Left forelimb (tissue), 1 donor: ENCODE results near the gene DNAH8.
"Not testable (repeated sequence)": the region's sequence is repeated elsewhere in the genome, so short reads cannot be mapped to it uniquely, and the experiment has no call there.

Experiments used
- DNase-seq: peaks from one replicate; pipeline ENCODE4 v3.0.0-alpha.2; 2018; ENCODE audit warnings: low spot score

The DNAH8 gene

DNA sequence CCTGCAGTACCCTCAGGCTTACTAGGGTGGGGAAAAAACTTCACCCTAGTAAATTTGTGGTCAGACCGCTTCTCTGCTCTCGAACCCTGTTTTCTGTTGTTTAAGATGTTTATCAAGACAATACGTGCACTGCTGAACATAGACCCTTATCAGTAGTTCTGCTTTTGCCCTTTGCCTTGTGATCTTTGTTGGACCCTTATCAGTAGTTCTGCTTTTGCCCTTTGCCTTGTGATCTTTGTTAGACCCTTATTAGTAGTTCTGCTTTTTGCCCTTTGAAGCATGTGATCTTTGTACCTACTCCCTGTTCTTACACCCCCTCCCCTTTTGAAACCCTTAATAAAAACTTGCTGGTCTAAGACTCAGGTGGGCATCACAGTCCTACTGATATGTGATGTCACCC, 15.4 kb upstream of the DNAH8 start:
- not testable (repeated sequence) for DNase-seq

GRCh38 chr6:38701551-38701950, 13.6 kb upstream of the DNAH8 start:
- no peak for DNase-seq

DNA sequence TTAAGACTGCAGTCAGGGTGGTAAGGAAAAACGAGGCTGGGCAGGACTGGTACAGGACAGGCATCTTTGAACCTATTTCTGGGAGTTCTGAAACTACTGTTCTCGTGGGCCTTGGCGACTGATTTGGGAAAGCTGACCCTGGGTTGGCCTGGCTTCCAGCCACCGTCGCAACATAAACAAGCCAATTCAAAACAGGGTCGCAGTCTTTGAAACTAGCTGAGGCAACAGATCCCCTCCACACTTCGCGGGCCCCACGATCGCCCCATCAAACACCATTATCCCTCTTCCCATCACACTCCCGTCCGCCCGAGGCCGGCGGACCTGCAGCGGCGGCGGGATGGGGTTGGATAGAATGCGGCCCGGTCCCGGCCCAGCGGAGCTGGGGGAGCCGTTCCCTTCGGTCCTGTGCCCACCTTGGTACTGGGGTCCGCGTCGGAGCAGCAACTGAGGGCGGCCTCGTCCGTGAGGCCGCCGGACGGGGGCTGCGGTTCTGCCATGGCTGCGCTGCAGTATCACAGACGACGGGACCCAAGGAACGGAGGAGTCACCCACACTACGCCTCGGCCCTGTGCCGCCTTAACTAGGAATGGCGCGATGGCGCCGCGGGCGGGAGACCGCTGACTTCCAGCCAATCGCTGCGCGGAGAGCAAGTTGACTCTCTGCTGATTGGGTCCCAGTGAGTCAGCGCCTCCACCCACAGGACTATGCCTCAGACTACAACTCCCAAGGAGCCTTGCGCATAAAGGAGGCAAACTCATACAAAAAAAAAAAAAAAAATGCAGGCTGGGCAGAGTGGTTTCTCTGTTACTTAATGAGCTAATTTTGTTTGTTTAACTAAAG, 12.3 kb upstream of the DNAH8 start, which contains the start of gene GLO1:
GLO1 (minus strand) TSS at position 588 of the 840 bp plus-strand sequence; CDS start at position 497, 91 bp downstream.
- DNase-seq: peak; percentile 96

DNA sequence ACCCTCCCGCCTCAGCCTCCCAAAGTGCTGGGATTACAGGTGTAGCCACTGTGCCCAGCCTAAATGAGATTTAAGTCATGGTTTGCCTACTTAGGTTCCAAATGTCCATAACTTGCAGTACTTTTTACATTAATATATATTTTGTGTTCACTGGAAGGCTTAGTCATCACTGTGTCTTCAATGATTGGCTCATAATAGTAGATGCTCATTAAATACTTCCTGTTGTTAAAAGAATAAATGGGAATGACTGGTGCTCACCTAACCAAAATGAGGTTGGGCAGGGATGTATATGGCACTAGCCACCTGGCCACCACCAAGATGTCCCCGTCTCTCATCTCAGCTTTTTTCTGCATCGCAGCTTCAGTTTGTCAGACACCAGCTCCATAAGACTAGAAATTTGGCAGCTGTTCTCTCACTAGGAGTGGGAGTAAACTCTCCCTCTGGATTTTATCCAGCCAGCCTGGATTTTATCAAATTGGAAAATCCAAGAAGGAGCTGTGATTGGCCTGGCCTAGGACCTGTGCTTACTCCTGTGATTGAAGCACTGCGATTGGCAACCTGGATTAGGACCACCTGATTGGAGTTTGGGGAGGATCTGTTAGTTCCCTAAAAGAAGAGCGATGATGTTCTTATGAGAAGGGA, 11.0 kb upstream of the DNAH8 start:
- no peak for DNase-seq

DNA sequence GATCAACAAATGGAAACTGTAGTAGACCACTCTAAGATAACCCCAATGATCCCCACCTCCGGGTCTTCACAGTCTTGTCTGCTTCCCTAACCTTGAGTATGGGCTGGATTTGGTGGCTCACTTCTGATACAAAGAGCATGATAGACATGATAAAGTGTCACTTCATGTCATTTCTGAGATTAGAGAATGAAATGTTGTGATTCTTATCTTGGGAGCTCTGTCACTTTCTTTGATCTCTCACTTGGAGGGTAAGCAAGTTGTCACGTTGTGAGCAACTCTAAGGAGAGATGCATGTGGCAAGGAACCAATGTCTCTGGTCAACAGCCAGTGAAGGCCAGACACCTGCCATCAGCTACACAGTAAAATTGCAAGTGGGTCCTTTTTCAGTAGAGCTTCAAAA, 9.2 kb upstream of the DNAH8 start:
- DNase-seq: no peak

GRCh38 chr6:38708496-38708895, 6.6 kb upstream of the DNAH8 start:
- DNase-seq: no peak

DNA sequence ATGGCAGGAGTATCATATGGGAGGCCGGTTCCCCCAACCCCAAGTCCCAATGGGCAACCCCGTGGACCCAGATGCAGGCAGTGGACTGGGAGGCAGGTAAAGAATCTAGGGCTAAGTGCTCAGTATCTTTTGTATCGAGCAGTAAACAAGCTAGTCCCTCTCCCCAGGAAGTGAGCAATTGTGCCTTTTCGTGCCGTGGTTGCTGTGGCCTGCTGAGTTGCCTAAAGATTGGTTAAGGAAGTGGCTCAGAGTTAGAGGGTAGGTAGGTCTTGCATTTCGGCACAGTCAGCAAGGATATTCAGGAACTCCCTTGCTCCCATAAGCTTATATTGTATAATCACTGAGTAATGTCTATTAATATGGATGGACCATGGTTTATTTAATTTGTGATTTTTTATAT, 1.3 kb upstream of the DNAH8 start:
- DNase-seq: no peak

- no peak for DNase-seq
Observed at GRCh38 chr6:38714239-38715015, 684 bp upstream of the DNAH8 start.

- DNase-seq: no peak
Observed at GRCh38 chr6:38716825-38717224, 1.7 kb downstream of the DNAH8 start.

DNA sequence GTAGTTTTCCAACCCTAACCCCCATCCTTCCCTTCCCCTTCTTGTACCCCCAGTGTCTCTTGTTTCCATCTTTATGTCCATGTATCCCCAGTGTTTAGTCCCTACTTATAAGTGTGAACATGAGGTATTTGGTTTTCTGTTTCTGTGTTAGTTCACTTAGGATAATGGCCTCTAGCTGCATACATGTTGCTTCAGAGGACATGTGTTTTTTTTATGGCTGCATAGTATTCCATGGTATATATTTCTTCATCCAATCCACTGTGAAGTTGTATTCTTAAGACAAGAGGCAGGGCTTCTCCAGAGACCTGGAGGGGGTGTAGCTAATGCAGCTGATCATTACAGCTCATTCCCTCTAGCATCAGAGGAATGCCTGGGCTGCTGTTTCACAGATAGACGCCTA, 4.2 kb downstream of the DNAH8 start:
- DNase-seq: no peak

- DNase-seq: no peak
Observed at GRCh38 chr6:38720295-38720694, 5.2 kb downstream of the DNAH8 start.

- DNase-seq: no peak
Observed at GRCh38 chr6:38722038-38722437, 6.9 kb downstream of the DNAH8 start.

GRCh38 chr6:38722727-38723334, 7.7 kb downstream of the DNAH8 start:
- DNase-seq: no peak

GRCh38 chr6:38723783-38724182, 8.7 kb downstream of the DNAH8 start:
- DNase-seq: no peak

DNA sequence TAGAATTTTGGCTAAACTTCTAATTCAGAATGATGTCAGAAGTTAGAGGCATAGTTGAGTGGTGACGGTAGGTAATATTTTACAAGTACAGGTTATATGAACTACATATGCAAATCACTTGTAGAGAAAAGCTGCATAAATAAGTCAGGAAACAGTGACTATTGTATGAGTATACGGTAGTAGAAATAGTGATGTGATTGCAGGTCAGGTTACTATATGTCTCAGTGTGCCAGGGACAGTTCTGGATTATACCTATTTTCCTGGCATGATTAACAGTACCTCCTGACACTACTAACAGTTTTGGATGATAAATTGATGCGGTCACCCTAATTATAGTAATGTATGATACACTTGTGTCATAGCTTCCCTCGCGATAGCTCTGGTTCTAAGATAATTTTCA, 9.2 kb downstream of the DNAH8 start:
- DNase-seq: no peak

- no peak for DNase-seq
Observed at GRCh38 chr6:38725414-38726183, 10.5 kb downstream of the DNAH8 start.

DNA sequence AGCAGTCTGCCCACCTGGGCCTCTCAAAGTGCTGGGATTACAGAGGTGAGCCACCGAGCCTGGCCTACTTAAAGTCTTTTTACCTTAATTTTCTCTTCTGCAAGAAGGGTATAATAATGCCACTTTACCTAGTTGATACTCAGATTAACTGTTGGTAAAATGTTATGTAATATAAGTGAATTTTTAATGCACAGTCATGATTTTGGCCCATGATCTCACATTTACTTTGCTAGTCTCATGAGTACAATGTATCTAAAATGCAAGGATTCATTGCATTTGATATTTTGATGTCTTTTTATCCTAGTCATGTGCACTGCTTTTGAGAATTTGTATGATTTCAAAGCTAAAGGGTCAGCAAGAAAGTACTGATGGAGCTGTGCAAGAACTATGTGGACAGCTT, 13.1 kb downstream of the DNAH8 start:
- no peak for DNase-seq

GRCh38 chr6:38730140-38730862, 15.2 kb downstream of the DNAH8 start:
- DNase-seq: no peak

- no peak for DNase-seq
Observed at GRCh38 chr6:38736951-38737350, 21.8 kb downstream of the DNAH8 start.

- DNase-seq: no peak
Observed at GRCh38 chr6:38738261-38738660, 23.1 kb downstream of the DNAH8 start.

GRCh38 chr6:38739532-38739931, 24.4 kb downstream of the DNAH8 start:
- no peak for DNase-seq
